ENCODE measurements around the gene GCSAML. TPM values are rescaled to one million over a fixed set of nuclear protein-coding genes. Genes with fewer than 3 reads are reported as not detected.

GCSAML gene
- total RNA-seq, 4 donors from 2014 or later: 0.15 TPM; not detected in 3

Other genes starting within 250 kb of the GCSAML start
- 10 to 100 TPM; 34.2 to 47.4 (median 39.7) TPM for gene ZNF496, start 217.3 kb upstream of the GCSAML start, total RNA-seq
- under 1 TPM; 0.29 to 0.56 (median 0.47) TPM for gene NLRP3, start 133.0 kb upstream of the GCSAML start, total RNA-seq
- gene OR2B11, start 91.0 kb upstream of the GCSAML start, total RNA-seq: not detected
- not detected for gene OR2C3, start 12.7 kb upstream of the GCSAML start, total RNA-seq
- gene OR2G2, start 39.2 kb downstream of the GCSAML start, total RNA-seq: not detected
- gene OR2G3, start 56.5 kb downstream of the GCSAML start, total RNA-seq: not detected
- gene OR13G1, start 130.6 kb downstream of the GCSAML start, total RNA-seq: not detected
- gene OR6F1, start 167.5 kb downstream of the GCSAML start, total RNA-seq: not detected
- gene OR14K1, start 189.5 kb downstream of the GCSAML start, total RNA-seq: not detected
- gene OR14A2, start 199.0 kb downstream of the GCSAML start, total RNA-seq: not detected
- not detected for gene OR1C1, start 211.4 kb downstream of the GCSAML start, total RNA-seq